Adrenal gland (tissue), 12 donors: ENCODE results near the gene SLC24A4. TPM values are rescaled to one million over a fixed set of nuclear protein-coding genes. Genes with fewer than 3 reads are reported as not detected.

ENCODE experiments used
- DNase-seq, 7 donors: peaks; one replicate each; pipeline ENCODE4 v3.0.0-alpha.2; 2019 to 2020
- H3K27ac ChIP-seq, 5 donors: fragments of 200-600 bp; sonication (generic) in 4 of 5; 1 replicate in 3 of 5; 2 replicates in 2 of 5; pipeline versions ENCODE4 v1.5.1 to v1.8.0; 2016 to 2020; ENCODE audit warnings: mild to moderate bottlenecking in 1 of 5
- H3K27me3 ChIP-seq: fragments of 200-600 bp; 2 replicates; pipeline ENCODE4 v1.8.0; 2021
- H3K36me3 ChIP-seq, 2 donors: fragments of 200-600 bp; replicated peaks in 1 of 2; 1 replicate in 1 of 2; 2 replicates in 1 of 2; pipeline versions ENCODE4 v1.5.1 to v1.8.0; 2018 to 2022
- H3K4me1 ChIP-seq, 2 donors: fragments of 200-600 bp; replicated peaks in 1 of 2; 1 replicate in 1 of 2; 2 replicates in 1 of 2; pipeline versions ENCODE4 v1.5.1 to v1.8.0; 2018 to 2021
- H3K4me3 ChIP-seq, 4 donors: fragments of 200-600 bp; sonication (generic) in 3 of 4; one replicate each; pipeline ENCODE4 v1.5.1; 2016 to 2018
- H3K9me3 ChIP-seq, 3 donors: fragments of 200-600 bp; sonication (generic) in 1 of 3; replicated peaks in 1 of 3; 1 replicate in 2 of 3; 2 replicates in 1 of 3; pipeline versions ENCODE4 v1.5.1 to v1.8.0; 2016 to 2021
- POLR2A ChIP-seq, 2 donors: fragments of 450-650 bp; IDR thresholded peaks; one replicate each; pipeline ENCODE4 v1.6.1; 2017; ENCODE audit warnings: antibody characterized with exemption in 2 of 2, mild to moderate bottlenecking in 2 of 2, moderate library complexity in 1 of 2
- WGBS, 4 donors: extraction: QIAGEN DNeasy Blood & Tissue Kit in 2 of 4; methylation state at CpG; one replicate each; pipeline versions ENCODE4 v1.1.5 to v1.1.7; 2013 to 2017; 5-methylcytosine and 5-hydroxymethylcytosine counted together
- intact Hi-C, 2 donors: fragments of 100-400 bp; cut with DNase I; formaldehyde crosslinking; loops; one replicate each; pipeline versions ENCODE4 v1.14.1 to v1.15.0; 2022 to 2023
- polyA plus RNA-seq, 3 donors: library from polyadenylated mRNA; stranded (reverse); fragments of 200-250 nt in 2 of 3; fragments of 350-450 nt in 1 of 3; fragmentation: Illumina TruSeq in 1 of 3; extraction: RNeasy Lipid Tissue Mini Kit (QIAGEN cat#74804) in 1 of 3; gene quantifications; one replicate each; pipeline ENCODE4 v1.2.3, GENCODE V29; 2013 to 2014
- total RNA-seq, 9 donors: library from RNA; depleted of rRNA in 4 of 9; stranded (reverse); fragments of >200 nt in 4 of 9; fragments of 120-200 nt in 1 of 9; fragmentation: NEBNext Ultra II Directional in 1 of 9; extraction: Animal tissue kit (Norgen Biotek cat#: 25700) in 1 of 9; gene quantifications; one replicate each; pipeline versions ENCODE4 v1.1.0 to v1.2.4, GENCODE V29; 2013 to 2023
- TF ChIP-seq, protein P1 (sequence below), 6 experiments: fragments of 450-650 bp in 4 of 6; fragments of 200-600 bp in 2 of 6; sonication (generic) in 1 of 6; IDR thresholded peaks; 1 replicate in 5 of 6; 2 replicates in 1 of 6; pipeline versions ENCODE4 v1.5.1 to v1.8.0; 2016 to 2021; ENCODE audit warnings: antibody characterized with exemption in 6 of 6, mild to moderate bottlenecking in 2 of 6, moderate library complexity in 1 of 6
- donor health status: healthy with polysubstance abuse.
- donor health status: Bipolar disorder and iron deficiency.
- donor health status: DM: yes; HTN: yes; CAD: no.
- donor health status: DM: no; HTN: no; CAD: no.
- donor health status: DM: no; HTN: no; CAD: no.
- donor health status: DM: yes; HTN: yes; CAD: no.

The SLC24A4 gene
- total and polyA plus RNA-seq, 12 donors: 0.09 to 1.9 (median 0.52) TPM

DNA sequence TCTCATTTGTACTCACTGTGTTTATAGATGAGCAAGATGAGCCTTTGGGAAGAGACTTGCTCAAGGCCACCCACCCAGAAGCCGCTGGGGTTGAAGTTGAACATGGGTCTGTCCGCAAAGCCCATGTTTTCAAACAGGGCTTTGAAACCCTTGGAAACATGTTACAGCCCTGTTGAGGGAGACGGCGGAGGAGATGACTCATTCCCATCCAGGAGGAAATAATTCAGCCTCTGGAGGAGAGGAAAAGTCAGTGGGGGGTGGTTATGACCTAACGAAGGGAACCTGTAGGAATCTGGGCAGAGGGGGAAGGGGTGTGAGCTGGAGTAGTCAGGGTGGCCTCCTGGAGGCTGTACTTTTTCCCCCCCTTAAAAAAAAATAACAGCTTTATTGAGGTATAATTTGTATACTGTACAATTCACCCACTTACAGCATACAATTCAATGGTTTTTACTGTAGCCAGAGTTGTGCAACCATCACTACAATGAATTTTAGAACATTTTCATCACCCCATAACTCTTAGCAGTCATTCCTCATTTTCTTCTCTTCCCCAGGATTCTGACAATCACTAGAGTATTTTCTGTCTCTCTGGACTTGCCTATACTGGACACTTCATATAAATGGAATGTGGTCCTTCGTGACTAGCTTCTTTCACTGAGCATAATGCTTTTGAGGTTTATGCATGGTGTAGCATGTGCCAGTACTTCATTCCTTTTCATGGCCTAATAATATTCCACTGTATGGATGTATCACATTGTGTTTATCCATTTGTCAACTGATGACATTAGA is 188.7 kb downstream of the SLC24A4 start:
- peaks cover 8 to 21% of the 10 kb centered on the region in 2 donors for H3K4me1 ChIP-seq
- no peak overlapping the region for H3K27ac ChIP-seq
- DNase-seq: peak in 3 of 7 donors; percentile 52 to 59 (median 54)
- H3K36me3 ChIP-seq: no peaks in the 10 kb centered on the region
- no peaks in the 10 kb centered on the region for H3K9me3 ChIP-seq
- WGBS, 4 donors: 41 to 54% (median 47%) methylated on average over 6 of the region's 6 CpGs
- TF ChIP-seq POLR2A (IDR thresholded peaks at IDR 0.05): no peak
- H3K4me3 ChIP-seq: no peak overlapping the region
- intact Hi-C loops: no loop called here
- H3K27me3 ChIP-seq: no peaks in the 10 kb centered on the region

DNA sequence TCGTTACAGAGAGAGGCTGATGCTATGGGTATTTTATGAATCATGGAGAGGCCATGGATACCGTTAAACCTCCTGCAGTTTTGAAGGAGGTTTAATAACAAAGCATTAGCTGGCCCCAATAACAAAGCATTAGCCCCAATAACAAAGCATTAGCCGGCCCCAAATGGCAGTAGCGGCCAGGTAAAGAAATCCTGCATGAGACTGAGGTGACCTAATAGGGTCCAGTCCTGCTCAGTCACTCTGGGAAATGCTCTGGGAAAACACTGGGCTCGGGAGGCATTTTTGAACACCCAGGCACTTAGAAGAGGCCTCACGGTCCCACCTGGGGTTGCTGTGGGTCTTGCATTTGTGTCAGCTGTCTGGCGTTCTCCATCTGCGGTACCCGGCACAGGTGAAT is 189.8 kb downstream of the SLC24A4 start:
- Histone ChIP-seq H3K4me1 (peaks cover 8 to 21% of the 10 kb centered on the region in 2 donors), H3K4me3 (peak overlapping the region in 1 of 4 donors; percentile 92), H3K9me3 (no peaks in the 10 kb centered on the region), H3K27ac (peak overlapping the region in 4 of 5 donors; percentile 78 to 92 (median 84)), H3K36me3 (no peaks in the 10 kb centered on the region), H3K27me3 (no peaks in the 10 kb centered on the region)
- intact Hi-C loops: no loop called here
- WGBS, 4 donors: 71 to 84% (median 77%) methylated on average over 5 to 9 of the region's 9 CpGs
- TF ChIP-seq, protein P1, sequence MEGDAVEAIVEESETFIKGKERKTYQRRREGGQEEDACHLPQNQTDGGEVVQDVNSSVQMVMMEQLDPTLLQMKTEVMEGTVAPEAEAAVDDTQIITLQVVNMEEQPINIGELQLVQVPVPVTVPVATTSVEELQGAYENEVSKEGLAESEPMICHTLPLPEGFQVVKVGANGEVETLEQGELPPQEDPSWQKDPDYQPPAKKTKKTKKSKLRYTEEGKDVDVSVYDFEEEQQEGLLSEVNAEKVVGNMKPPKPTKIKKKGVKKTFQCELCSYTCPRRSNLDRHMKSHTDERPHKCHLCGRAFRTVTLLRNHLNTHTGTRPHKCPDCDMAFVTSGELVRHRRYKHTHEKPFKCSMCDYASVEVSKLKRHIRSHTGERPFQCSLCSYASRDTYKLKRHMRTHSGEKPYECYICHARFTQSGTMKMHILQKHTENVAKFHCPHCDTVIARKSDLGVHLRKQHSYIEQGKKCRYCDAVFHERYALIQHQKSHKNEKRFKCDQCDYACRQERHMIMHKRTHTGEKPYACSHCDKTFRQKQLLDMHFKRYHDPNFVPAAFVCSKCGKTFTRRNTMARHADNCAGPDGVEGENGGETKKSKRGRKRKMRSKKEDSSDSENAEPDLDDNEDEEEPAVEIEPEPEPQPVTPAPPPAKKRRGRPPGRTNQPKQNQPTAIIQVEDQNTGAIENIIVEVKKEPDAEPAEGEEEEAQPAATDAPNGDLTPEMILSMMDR (IDR thresholded peaks at IDR 0.05): no peak
- no peak for TF ChIP-seq POLR2A (IDR thresholded peaks at IDR 0.05)
- no peak for DNase-seq

DNA sequence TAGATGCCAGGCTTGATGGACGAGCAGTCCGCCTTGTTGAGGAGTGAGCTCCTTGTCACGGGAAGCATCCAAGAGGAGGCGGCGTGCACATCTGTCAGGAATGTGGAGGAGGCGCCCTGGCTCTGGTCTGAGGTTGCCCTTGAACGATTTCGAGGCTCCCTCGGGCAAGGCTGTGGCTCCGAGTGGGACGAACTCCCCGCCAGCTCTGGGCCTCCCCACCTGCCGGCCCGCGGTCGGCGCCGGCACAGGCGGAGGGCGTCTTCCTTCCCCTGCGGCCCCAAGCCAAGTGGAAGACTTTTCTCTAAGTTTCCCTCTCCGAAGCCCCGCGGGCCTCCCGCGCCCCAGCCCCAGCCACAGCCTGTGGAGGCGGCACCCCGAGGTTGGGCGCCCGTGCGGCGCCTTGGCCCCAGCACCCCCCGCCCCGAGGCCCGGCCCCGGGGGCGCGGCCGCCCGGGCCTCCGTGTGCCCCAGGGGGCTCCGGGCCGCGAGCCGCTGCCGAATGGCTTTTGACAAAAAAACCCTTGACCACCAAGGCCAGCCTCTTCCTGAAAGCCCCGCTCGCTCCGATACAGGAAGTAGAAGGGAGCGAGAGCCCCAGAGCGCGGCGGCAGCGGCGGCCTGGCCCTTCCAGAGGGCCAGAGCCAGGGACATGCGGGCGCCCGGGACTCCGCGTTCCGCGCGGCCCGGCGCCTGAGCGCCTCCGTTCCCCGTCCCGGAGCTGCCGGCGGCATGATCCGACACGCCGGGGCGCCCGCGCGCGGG is 190.4 kb downstream of the SLC24A4 start, which contains the start of gene RIN3:
Gene RIN3, plus strand, starts transcription at position 578 of the 762 bp plus-strand sequence. Its CDS starts 152 bp downstream, at position 730.
- TF ChIP-seq POLR2A (IDR thresholded peaks at IDR 0.05): peak in 1 of 2 donors; percentile 60
- TF ChIP-seq, protein P1 (IDR thresholded peaks at IDR 0.05): no peak
- H3K9me3 ChIP-seq: no peaks in the 10 kb centered on the region
- intact Hi-C loops: no loop called here
- DNase-seq: peak; percentile 51 to 75 (median 66)
- no peaks in the 10 kb centered on the region for H3K36me3 ChIP-seq
- peak within 1 kb of the TSS; percentile 62 to 92 (median 66) for H3K4me3 ChIP-seq
- whole genome bisulfite sequencing, 4 donors: 0 to 2% (median 1%) methylated on average over 1 to 79 of the region's 79 CpGs
- H3K27me3 ChIP-seq: no peaks in the 10 kb centered on the region
- H3K27ac ChIP-seq: peak within 1 kb of the TSS; percentile 76 to 92 (median 83)
- peaks cover 8 to 21% of the 10 kb centered on the region in 2 donors for H3K4me1 ChIP-seq

DNA sequence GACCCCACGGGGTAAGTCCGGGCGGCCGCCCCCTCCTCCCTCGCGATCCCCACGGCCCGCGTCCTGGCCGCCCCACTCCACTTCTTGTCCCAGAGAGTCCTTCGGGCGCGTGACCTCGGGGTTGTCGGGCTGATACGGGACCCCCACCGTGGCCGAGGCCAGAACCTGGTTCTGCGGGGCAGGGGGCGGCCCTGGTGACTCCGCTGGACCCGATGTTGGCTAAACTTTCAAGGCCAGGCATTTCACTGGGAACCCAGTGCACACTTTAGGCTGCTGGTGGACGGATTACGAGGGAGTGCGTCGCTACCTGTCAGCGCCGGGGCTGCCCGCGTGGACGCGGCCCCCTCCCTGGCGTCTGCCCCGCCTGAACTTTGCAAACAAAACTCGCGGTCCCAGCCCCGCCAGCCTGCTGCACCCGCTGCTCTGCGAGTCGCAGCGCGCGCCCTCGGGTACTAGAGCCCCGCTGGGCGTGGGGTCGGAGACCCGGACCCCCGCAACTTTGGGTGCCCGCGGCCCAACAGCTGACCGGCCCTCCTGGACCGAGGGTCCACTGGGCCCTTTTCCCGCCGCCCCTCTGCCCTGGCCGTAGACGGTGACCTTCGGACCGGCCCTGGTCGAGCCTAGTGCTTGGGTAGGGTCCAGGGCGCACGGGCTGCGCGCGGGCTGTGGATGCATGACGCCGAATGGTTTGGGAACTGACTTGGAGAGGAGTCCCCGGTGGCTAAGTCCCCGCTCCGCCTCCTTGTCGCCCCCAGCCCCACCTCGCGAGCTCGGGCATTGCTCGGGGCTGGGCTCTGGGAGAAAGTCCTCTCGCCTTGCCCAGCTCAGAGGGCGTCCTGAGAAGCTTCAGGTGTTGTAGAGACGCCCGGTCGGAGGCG is 191.2 kb downstream of the SLC24A4 start:
- no peaks in the 10 kb centered on the region for H3K36me3 ChIP-seq
- TF ChIP-seq, protein P1 (IDR thresholded peaks at IDR 0.05): no peak
- TF ChIP-seq POLR2A (IDR thresholded peaks at IDR 0.05): no peak
- DNase-seq: peak in 2 of 7 donors; percentile 52 to 57
- intact Hi-C loops: no loop called here
- H3K27ac ChIP-seq: peak overlapping the region; percentile 76 to 92 (median 83)
- peaks cover 12 to 24% of the 10 kb centered on the region in 2 donors for H3K4me1 ChIP-seq
- H3K9me3 ChIP-seq: no peaks in the 10 kb centered on the region
- H3K27me3 ChIP-seq: no peaks in the 10 kb centered on the region
- 0 to 10% (median 6%) methylated on average over 12 to 81 of the region's 81 CpGs for WGBS, 4 donors
- H3K4me3 ChIP-seq: peak overlapping the region; percentile 62 to 92 (median 66)
